Islet precursor cell (in vitro differentiated cells): ENCODE measurements around the gene GOLPH3.
"Not testable (repeated sequence)": the region's sequence is repeated elsewhere in the genome, so short reads cannot be mapped to it uniquely, and the experiment has no call there.

Source experiments
- DNase-seq: peaks from one replicate; pipeline ENCODE4 v3.0.0-alpha.2; 2018

Gene GOLPH3

DNA sequence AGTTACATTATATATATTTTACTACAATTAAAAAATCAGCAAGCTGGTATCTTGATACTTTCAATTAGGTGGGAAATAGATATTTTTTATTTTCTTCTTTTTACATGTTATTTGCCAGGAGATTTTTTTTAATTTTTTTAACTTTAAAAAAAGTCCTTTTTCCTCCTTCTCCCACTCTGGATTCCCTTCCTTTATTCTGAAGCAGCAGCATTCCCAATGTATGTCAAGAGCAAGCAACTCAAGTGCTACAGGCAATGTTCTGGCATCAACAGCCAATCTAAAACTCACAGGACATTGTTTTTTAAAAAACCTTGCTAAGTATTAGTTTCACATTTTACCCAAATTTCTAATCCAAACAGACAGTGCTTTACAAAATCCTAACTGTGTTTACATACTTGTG is 41.4 kb downstream of the GOLPH3 start:
- DNase-seq: no peak

DNA sequence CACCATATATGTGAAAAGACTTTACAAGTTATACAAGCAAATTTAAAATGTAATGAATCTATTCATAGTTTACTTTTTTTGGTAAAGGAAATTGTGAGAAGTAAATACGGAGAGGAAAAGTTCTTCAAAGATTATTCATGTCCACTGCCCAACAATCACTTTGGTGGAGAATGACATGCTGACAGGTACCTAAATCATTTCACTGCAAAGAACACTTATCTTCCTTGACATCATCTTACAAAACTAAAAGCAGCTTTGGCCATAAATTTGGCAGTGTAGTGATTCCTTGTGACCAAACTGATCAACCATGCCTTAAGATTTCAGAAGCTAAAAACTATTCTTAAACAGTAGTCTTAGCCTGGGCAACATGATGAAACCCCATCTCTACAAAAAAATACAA is 42.5 kb downstream of the GOLPH3 start:
- no peak for DNase-seq

DNA sequence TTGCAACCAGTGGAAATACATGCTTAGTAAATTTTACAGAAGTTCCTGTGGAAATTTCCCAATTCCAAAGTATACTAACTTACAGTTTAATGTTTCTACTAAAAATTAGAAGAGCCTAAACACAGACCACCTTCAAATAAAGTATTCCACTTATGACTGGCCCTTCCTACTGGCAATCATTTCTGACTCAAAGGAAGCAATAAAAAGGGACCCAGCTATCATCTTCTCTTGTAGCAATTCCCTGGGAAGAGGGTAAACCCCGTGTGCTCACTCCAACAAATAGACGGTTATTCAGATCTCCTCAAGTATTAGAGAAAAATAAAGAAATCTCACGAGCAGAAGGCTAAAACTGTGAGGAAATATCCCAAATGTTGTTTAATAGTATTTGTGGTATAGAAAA is 43.3 kb downstream of the GOLPH3 start:
- no peak for DNase-seq

DNA sequence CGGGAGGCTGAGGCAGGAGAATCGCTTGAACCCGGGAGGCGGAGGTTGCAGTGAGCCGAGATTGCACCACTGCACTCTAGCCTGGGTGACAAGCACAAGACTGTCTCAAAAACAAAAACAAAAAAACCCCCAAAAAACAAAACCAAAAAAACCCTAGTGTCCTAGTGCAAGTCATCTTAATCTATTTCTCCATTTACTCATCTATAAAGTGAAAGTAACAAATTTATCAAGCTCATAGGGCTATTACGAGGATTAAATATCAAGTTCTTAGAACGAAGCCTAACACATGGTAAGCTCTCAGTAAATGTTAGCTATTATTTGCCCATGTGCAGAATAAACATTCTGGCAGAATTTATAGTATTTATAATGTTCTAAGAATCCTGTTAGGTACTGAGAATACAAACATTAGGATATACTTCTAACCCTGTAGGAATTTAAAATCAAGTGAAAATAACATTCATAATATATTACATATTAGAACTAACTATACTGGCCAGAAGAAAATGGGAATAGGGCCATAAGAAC is 45.0 kb downstream of the GOLPH3 start:
- DNase-seq: no peak

DNA sequence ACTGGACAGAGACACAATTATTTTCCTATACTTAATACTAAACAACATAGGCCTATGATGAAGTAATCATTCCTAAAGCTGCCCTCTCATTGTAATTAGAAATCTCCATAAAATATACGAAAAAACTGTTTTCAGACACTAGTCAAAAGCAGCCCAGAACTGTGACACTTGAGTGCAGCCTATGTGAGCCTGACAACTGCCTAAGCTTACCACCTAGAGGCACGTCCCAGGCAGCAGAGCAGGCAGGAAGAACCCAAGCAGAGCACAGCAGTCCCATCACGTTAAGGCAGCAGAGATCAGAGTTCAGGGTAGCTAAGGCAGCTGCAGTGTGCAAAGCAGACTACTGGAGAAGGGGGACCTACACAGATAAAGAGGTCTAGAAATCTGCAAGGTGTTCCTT is 46.4 kb downstream of the GOLPH3 start:
- DNase-seq: no peak

DNA sequence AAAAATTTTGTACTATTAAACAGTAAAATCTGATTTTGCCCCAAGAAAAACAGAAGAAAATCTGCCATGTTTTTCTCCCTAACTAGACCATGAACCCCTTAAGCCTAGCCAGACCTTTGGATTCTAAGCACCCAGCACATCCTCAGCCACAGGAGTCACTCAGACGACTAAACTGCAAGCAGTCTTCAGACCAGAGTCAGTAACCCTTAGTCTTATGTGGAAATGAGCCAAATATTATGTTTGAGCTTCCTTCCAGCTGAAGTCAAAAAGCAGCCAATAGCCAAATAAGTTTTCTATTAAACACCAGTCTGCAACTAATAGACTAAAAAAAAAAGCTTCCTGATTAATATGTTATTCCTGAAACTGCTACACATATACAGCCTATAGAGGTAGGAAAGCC is 47.4 kb downstream of the GOLPH3 start:
- DNase-seq: no peak

DNA sequence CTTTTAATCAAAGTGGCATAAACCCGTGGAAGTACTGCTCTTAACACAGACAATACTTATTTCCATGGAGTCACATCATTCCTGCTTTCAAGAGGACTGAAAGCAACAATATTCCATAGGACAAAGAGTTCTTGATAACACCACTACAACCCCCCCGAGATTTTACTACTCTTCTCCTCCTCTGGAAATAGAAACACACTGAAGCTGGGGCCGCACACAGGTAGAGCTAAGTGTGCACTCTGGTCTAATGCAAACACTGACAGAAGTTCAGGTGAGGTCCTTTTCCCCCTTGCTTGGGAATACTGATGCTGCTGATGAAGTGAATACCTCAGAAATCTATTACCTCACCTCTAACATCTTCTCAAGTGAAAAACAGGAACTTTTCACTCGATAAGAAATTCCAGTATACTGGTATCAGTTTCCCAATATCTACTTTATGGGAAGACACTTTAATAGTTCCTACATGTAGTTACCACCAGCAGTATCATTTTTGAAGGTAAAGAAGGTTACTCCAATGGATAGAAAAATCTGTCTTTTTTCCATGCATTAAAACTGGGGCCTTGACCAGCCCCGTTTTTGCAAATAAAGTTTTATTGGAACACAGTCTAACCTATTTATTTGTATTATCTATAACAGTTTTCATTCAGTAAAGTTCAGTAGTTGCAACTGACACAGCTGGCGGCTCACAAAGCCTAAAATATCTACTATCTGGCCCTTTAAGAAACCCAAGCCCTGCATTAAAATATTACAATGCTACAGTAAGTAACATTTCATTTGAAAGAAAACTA is 50.0 kb downstream of the GOLPH3 start:
- no peak for DNase-seq

DNA sequence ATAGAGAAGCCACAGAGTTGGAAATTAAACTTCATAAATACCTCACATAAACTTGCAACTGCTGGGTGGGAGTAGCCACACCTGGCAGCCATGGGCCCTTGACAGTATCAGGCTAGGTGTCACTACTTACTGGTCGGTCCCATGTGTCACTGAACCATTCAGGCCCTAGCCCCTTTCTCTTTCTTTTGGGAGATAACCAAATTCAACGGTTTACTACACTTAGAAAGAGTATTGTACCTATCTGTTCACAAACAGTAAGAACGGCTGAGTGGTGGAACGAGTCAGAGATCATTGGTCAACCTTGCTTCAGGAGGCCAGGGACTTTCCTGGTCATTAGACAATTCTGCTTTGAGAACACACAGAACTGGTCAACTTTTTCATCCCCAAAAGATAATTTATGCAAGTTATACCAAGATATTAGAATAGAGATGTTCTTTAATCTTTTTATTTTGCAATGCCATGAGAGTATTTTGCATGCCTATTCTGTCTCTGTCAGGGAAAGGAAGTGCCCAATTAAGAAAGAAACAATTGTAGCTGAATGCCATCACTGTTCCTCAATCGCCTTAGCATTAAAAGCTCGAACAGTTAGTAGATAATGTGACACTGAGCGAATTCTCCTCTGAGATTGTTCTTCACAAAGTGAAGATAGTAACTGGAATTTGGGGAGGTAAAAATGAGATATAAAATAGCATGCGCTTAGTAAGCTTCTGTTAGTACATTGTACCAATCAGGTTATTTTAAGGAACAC is 50.9 kb downstream of the GOLPH3 start:
- DNase-seq: no peak

DNA sequence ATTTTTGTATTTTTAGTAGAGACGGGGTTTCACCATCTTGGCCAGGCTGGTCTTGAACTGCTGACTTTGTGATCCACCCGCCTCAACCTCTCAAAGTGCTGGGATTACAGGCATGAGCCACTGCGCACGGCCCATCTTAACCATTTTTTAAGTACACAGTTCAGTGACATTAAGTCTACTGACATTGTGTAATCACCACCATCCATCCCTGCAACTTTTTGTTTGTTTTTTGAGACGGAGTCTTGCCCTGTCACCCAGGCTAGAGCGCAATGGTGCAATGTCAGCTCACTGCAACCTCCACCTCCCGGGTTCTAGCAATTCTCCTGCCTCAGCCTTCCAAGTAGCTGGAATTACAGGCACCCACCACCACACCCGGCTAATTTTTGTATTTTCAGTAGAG is 55.2 kb downstream of the GOLPH3 start:
- not testable (repeated sequence) for DNase-seq

DNA sequence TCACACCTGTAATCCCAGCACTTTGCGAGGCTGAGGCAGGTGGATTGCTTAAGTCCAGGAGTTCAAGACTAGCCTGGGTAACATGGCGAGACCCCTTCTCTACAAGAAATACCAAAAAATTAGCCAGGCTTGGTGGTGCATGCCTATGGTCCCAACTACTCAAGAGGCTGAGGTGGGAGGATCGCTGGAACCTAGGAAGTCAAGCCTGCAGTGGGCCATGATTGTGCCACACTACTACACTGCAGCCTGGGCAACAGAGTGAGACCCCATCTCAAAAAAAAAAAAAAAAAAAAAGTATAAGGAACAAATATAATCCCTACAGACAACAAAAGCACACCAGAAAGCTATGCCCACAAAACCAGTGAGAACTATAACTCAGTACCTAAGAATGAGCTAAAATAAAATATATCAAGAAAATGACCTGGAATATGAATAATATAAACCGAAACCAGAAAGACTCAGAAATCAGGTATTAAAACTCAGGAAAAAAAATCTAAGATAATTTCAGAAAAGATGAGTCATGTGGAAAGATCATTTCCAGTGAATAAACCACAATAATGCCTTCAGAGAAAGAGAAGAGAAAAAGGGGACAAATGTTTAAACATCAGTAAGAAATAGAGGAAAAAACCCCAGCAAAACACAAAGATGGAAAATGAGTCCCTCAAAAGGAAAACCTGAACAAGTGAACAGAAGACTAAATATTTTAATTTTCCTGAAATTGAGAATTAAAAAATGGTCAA is 57.4 kb downstream of the GOLPH3 start:
- no peak for DNase-seq

DNA sequence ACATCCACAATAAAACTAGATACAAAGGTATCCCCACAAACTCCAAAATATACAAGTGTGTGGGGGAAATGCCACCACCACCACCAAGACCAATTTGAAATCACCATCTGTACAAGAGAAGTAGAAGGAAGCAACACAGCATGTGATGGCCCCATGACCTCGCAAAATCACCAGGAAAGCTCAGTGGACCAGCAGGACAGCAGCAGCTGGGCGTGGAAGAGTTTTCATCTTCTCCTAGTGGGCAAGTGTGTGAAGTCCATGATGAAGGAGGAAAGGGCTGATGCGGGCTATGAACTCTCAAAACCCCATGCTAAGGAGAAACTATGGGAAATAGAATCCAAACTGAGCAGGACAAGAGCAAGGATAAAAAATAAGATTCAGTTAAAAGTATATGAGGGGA is 58.1 kb downstream of the GOLPH3 start:
- DNase-seq: no peak

DNA sequence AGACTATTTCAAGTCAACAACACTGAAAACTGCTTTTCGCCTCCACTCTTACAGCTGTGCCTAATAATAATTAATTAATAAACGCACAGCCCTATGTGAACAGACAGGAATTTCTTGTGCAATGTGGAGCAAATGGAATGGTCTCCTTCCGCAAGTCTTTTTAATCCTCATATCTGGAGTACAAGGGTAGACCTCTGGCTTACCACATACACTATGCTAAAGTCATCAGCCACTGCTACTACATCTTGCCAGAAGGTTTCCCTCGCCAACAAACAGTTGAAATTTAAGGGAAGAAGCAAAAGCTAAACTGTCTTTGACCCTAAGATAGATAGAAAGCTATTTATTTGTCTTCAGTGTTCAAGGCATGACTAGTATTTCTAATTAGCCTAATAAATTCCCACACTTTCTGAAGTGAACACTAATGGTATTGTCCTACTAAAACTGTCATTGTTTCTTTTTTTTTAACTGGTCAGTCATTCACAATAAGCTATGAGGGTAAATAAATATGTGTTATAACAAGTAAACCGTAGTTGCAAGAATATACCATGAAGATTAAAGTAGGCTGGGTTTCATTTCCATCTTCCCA is 63.9 kb downstream of the GOLPH3 start:
- DNase-seq: no peak

DNA sequence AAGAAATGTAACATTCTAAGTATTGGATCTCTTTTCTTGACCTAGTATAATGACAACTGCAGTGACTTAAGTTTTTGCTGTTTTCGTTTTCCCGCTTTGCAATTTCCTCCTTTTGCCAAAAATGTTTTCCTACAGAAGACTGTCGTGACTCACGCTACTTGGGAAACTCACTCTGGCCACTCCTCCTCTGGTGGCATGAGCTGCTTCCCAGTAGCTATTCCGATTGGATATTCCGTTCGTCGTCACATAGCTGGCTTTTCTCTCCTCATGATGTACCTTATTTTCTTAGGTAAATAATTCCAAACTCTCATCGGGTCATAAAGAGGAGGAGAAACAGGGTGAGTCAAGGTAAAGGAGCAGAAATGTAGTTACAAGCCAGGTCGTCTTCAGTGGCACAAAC is 64.9 kb downstream of the GOLPH3 start:
- DNase-seq: no peak

DNA sequence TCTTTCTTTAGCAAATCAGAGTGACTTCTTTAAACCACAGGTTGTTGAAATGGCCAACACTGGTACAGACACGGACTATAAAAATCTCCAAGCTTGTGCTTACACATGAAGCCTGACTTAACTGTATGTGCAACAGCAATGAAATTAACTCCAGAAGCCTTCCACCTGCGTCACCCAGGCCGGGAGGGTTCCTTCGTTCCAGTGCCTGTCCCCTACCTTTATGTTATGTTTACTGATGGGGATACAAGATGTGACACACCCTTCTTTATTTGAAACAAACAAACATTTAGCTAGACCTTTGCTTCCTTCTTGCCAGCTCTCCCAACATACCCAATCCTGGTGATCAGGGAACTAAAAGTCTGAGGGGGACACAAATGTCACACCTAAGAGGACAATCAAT is 66.0 kb downstream of the GOLPH3 start:
- DNase-seq: no peak

DNA sequence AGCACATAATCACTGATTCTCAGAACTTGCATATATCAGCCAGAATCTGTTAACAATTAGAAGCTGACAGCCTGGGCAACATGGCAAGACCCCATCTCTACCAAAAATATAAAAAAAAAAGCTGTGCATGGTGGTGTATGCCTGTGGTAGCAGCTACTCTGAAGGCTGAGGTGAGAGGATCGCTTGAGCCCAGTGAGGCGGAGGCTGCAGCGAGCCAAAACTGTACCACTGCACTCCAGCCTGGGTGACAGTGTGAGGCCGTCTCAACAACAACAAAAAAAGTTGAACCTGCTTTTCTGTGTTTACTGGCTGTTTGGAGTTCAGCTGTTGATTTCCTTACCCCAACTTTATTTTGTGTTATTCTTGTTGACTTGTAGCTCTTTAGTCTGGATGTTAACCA is 66.8 kb downstream of the GOLPH3 start:
- DNase-seq: no peak

DNA sequence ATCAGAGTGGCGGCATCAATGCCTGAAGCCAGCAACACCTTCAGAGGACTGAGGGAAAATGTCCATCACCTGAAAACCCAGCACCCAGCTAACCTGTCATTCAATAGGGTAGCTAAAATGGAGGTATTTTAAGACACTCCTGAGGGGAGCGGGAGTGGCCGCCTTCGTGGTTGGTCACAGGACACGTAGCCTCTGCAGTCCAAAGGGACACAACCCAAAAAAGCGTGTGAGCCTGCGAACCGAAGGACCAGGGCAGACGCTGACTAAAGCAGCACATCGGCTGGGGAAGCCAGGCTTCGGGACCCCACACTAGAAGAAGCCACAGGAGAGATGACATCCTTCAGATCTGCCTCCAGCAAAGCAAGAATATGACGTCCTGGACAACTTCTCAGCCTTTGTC is 70.6 kb downstream of the GOLPH3 start:
- no peak for DNase-seq

DNA sequence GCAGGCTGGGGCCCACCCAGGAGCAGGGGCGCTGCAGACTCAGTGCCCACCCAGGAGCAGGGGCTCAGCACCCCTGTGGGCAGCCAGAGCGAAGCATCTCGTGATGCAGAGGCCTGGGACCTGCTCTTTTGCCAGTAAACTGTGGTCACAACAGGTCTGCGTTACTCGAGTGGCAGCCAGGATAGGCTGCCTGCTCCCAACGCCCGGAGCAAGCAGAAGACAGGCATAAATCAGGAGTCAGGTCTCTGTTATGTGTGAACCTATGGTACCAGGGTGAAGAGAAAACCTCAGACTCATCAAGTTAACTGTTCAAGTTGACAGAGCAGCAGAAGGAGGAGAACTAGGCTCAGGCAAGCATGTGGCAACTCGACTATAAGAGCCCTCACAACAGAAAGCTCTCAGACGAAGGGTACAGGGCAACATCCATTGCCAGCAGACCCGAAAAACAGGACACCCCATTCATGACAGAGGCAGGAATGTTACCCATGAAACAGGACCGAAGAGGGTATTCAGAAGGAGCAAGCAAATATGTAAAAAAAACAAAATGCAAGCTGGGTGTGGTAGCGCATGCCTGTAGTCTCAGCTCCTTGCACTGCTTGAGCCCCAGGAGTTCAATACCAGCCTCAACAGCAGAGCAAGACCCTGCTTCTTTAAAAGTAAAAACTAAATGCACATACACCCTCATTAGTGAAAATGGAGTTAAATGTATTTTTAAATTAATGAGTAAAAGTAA is 71.7 kb downstream of the GOLPH3 start:
- no peak for DNase-seq

DNA sequence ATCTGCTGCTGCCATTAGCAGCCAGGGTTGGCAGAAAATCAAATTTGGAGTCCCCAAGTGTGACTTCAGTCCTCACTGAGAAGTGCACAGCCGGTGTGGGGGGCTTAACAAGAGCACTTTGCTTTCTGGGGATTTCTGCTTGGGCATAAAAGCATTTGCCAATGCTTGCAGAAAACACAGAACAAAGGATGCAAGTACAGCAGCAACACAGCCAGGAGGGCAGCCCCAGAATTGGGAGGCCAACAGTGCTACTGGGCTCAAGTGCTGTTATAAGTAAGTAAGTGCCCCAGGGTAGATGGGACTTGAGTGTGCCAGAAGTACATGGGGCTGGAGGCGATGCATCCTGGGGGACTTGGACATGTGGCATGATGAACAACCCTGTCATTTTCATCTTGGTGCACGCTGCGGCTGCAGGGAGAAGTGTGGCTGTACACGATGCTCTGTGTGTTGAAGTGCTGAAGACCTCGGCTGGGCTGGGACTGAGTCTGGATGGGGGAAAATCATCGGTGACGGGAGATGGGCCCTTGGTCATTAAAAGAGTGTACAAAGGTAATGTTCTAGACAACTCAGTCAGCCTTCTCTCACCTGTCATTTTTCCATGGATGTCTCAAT is 73.3 kb downstream of the GOLPH3 start:
- DNase-seq: no peak

DNA sequence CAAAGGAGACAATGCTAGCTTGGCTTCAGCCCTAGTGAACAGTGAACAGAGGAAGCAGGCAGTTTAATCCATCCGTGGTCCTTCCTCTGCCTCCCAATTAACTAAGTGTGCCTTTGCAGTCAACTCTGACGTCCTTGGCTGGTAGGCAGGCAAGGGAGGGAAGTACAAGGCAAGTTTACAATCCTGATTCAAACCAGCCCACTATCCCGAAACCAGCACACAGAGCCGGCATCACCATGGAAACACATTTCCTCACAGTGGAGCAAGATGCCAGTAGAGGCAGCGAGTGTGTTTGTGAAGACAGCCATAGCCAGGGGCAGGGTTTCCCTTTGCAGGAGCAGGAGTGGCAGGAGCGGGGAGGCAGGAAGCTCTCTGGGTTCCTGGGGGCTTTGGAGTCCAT is 73.9 kb downstream of the GOLPH3 start:
- DNase-seq: no peak

DNA sequence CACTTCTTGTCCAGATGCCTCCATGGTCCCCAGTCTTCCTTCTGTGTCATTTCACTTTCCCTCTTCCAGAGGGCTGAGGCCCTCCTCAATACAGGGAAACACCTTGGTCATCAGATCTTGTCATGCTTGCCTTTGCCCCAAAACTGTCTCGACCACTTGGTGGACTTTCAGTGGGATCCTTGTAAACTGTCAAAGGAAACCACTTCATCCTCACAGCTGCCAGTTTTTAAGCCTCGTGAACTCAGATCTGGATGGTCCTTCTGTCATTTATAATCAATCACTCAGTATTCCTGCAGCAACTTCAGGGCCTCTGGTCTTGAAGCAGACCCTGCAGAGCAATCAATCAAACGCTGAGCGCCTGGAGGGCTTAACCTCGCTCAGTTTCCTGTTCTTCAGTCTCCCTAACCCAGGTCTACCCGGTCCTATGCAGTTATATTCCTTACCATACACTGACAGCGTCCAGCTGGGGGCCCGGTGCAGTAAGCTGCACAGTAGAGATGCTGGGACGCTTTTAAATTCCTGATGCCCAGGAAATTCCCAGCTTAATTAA is 74.6 kb downstream of the GOLPH3 start:
- no peak for DNase-seq

DNA sequence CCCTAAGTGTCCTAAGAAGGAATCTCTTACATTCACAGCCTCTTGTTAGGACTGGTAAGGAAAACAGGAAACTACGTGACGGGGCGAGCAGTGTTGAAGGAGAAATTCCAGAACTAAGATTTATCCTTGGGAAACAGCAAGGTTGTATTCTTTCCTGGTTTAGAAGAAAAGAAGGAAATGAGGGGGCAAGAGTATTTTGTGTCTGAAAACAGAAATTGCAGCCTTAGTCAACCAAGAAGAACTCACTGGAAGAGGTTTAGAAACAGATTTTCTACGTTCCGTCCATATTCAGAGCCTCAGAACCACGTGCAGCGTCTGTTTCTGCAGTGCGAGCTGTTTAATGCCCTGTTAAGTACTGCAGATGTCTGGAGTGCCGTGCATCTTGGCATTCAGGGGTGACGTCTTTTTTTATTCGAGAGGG is 75.2 kb downstream of the GOLPH3 start:
- no peak for DNase-seq

DNA sequence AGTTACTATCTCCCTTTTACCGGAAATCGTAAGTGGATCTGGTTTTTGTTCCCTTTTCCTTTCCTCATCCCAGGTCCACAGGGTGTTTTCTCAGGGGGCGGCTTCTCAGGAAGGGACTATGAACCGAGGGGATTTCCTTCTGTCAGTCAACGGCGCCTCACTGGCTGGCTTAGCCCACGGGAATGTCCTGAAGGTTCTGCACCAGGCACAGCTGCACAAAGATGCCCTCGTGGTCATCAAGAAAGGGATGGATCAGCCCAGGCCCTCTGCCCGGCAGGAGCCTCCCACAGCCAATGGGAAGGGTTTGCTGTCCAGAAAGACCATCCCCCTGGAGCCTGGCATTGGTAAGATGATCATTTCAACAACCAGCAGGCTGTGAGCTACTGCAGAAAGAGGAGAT is 75.8 kb downstream of the GOLPH3 start:
- peak; percentile 59 for DNase-seq
